Measurements from ENCODE around the gene DDA1.

GRCh38 chr19:17328517-17329365, 19.4 kb downstream of the DDA1 start:
- TF ChIP-seq CTCF (conservative IDR thresholded peaks at IDR 0.05): no peak
- TF ChIP-seq EZH2 (IDR thresholded peaks at IDR 0.05; ENCODE audit: low read depth): no peak

Measured in PC-9 (cell line).